WI38 (cell line): ENCODE results near the gene ABCB9.

Experiments
- H3K4me3 ChIP-seq: 2 replicates; pipeline ENCODE4 v1.5.1; 2011; ENCODE audit warnings: low read depth, mild to moderate bottlenecking, control low read depth, low read length
- CTCF ChIP-seq: IDR thresholded peaks from 2 replicates; pipeline ENCODE4 v1.5.1; 2012; ENCODE audit warnings: low read depth, mild to moderate bottlenecking, control low read depth, low read length

Gene ABCB9

GRCh38 chr12:123005081-123005626 is 38.9 kb upstream of the ABCB9 start:
- TF ChIP-seq CTCF, result no peak

GRCh38 chr12:123004287-123004686 is 38.0 kb upstream of the ABCB9 start:
- TF ChIP-seq CTCF, result no peak
- H3K4me3 ChIP-seq, result no peak overlapping the region

More at GRCh38 chr12:123005081-123005626, 38.9 kb upstream of the ABCB9 start:
- H3K4me3 ChIP-seq, result no peak overlapping the region

GRCh38 chr12:123003257-123003656 is 37.0 kb upstream of the ABCB9 start:
- no peak for TF ChIP-seq CTCF
- no peak overlapping the region for H3K4me3 ChIP-seq

- H3K4me3 ChIP-seq, result no peak overlapping the region
- TF ChIP-seq CTCF, result no peak
Observed at GRCh38 chr12:123001464-123001863, 35.2 kb upstream of the ABCB9 start.

GRCh38 chr12:123000578-123000977 is 34.3 kb upstream of the ABCB9 start:
- no peak overlapping the region for H3K4me3 ChIP-seq
- TF ChIP-seq CTCF, result no peak

- no peak overlapping the region for H3K4me3 ChIP-seq
- no peak for TF ChIP-seq CTCF
Observed at GRCh38 chr12:122999986-123000420, 33.7 kb upstream of the ABCB9 start.

- TF ChIP-seq CTCF, result no peak
- H3K4me3 ChIP-seq, result no peak overlapping the region
Observed at GRCh38 chr12:122999196-122999946, 33.1 kb upstream of the ABCB9 start.
